Anterior cingulate cortex (tissue), 58 donors: ENCODE data around the gene HHIP.

Source experiments
- DNase-seq, 58 donors: peaks; one replicate each; lab custom pipeline; 2025; lab: John Stamatoyannopoulos, UW

Gene HHIP

GRCh38 chr4:144653781-144654545 is 8.0 kb downstream of the HHIP start:
- no peak for DNase-seq

- DNase-seq = no peak
These were observed 9.5 kb downstream of the HHIP start for GRCh38 chr4:144655491-144655890.

GRCh38 chr4:144656850-144657249 is 10.9 kb downstream of the HHIP start:
- no peak for DNase-seq

- DNase-seq = no peak
These were observed 12.1 kb downstream of the HHIP start for GRCh38 chr4:144658015-144658567.

- no peak for DNase-seq
These were observed 12.9 kb downstream of the HHIP start for GRCh38 chr4:144658903-144659302.

- DNase-seq = no peak
These were observed 13.5 kb downstream of the HHIP start for GRCh38 chr4:144659447-144659846.

- DNase-seq = peak in 1 of 58 donors; percentile 22
These were observed 18.0 kb downstream of the HHIP start for GRCh38 chr4:144663834-144664475.

- DNase-seq = no peak
These were observed 20.7 kb downstream of the HHIP start for GRCh38 chr4:144666539-144667175.

GRCh38 chr4:144667500-144667899 is 21.5 kb downstream of the HHIP start:
- no peak for DNase-seq

GRCh38 chr4:144670776-144671175 is 24.8 kb downstream of the HHIP start:
- no peak for DNase-seq

- DNase-seq = no peak
These were observed 28.8 kb downstream of the HHIP start for GRCh38 chr4:144674711-144675110.

GRCh38 chr4:144681806-144682205 is 35.9 kb downstream of the HHIP start:
- DNase-seq = no peak

GRCh38 chr4:144683516-144683915 is 37.6 kb downstream of the HHIP start:
- DNase-seq = no peak

- no peak for DNase-seq
These were observed 40.0 kb downstream of the HHIP start for GRCh38 chr4:144685911-144686310.

- DNase-seq = no peak
These were observed 41.0 kb downstream of the HHIP start for GRCh38 chr4:144686921-144687320.

- no peak for DNase-seq
These were observed 41.5 kb downstream of the HHIP start for GRCh38 chr4:144687466-144687865.

GRCh38 chr4:144688035-144688569 is 42.1 kb downstream of the HHIP start:
- DNase-seq = no peak

GRCh38 chr4:144689125-144689524 is 43.2 kb downstream of the HHIP start:
- no peak for DNase-seq

- DNase-seq = no peak
These were observed 49.8 kb downstream of the HHIP start for GRCh38 chr4:144695721-144696120.

GRCh38 chr4:144696376-144696775 is 50.4 kb downstream of the HHIP start:
- DNase-seq = no peak

- no peak for DNase-seq
These were observed 53.6 kb downstream of the HHIP start for GRCh38 chr4:144699565-144699964.
